CD4-positive, alpha-beta T cell treated with Interleukin-6 for 4 hours (primary cell): ENCODE results near the gene PIEZO2.

Source experiments
- DNase-seq: peaks from one replicate; pipeline ENCODE4 v3.0.0-alpha.2; 2020; ENCODE audit warnings: mixed read lengths

The PIEZO2 gene

GRCh38 chr18:11112286-11112685 lies 37.1 kb downstream of the PIEZO2 start:
- no peak for DNase-seq

- DNase-seq = no peak
These were observed 38.9 kb downstream of the PIEZO2 start for GRCh38 chr18:11110509-11110908.

- no peak for DNase-seq
These were observed 40.4 kb downstream of the PIEZO2 start for GRCh38 chr18:11108947-11109346.

- no peak for DNase-seq
These were observed 42.5 kb downstream of the PIEZO2 start for GRCh38 chr18:11106894-11107293.

- no peak for DNase-seq
These were observed 43.9 kb downstream of the PIEZO2 start for GRCh38 chr18:11105463-11105862.

- DNase-seq = no peak
These were observed 45.1 kb downstream of the PIEZO2 start for GRCh38 chr18:11104307-11104706.

GRCh38 chr18:11096839-11097750 lies 52.3 kb downstream of the PIEZO2 start:
- DNase-seq = no peak

- DNase-seq = no peak
These were observed 53.0 kb downstream of the PIEZO2 start for GRCh38 chr18:11096411-11096810.

- DNase-seq = no peak
These were observed 53.6 kb downstream of the PIEZO2 start for GRCh38 chr18:11095674-11096293.

- no peak for DNase-seq
These were observed 54.2 kb downstream of the PIEZO2 start for GRCh38 chr18:11095211-11095610.

GRCh38 chr18:11091746-11092145 lies 57.6 kb downstream of the PIEZO2 start:
- no peak for DNase-seq

GRCh38 chr18:11089931-11090715 lies 59.2 kb downstream of the PIEZO2 start:
- DNase-seq = no peak

GRCh38 chr18:11081009-11081532 lies 68.3 kb downstream of the PIEZO2 start:
- no peak for DNase-seq

- DNase-seq = no peak
These were observed 70.9 kb downstream of the PIEZO2 start for GRCh38 chr18:11078491-11078890.

- DNase-seq = no peak
These were observed 71.7 kb downstream of the PIEZO2 start for GRCh38 chr18:11077548-11078187.

GRCh38 chr18:11074889-11075288 lies 74.5 kb downstream of the PIEZO2 start:
- no peak for DNase-seq

- DNase-seq = no peak
These were observed 75.4 kb downstream of the PIEZO2 start for GRCh38 chr18:11073971-11074370.

GRCh38 chr18:11072632-11073031 lies 76.7 kb downstream of the PIEZO2 start:
- no peak for DNase-seq

- DNase-seq = no peak
These were observed 78.1 kb downstream of the PIEZO2 start for GRCh38 chr18:11071300-11071699.

GRCh38 chr18:11070593-11070992 lies 78.8 kb downstream of the PIEZO2 start:
- DNase-seq = no peak

GRCh38 chr18:11066038-11066437 lies 83.3 kb downstream of the PIEZO2 start:
- no peak for DNase-seq

- no peak for DNase-seq
These were observed 84.5 kb downstream of the PIEZO2 start for GRCh38 chr18:11064727-11065460.
